Psoas muscle (tissue), 8 donors: ENCODE measurements around the gene TYW1. TPM values are rescaled to one million over a fixed set of nuclear protein-coding genes. Genes with fewer than 3 reads are reported as not detected.
"Not testable (repeated sequence)": the region's sequence is repeated elsewhere in the genome, so short reads cannot be mapped to it uniquely, and the experiment has no call there.

Experiments
- ATAC-seq, 4 donors: fragments of 200-7000 bp; cut with Tn5 transposase; one replicate each; pipeline ENCODE4 v1.9.1; 2020; ENCODE audit warnings: moderate library complexity in 3 of 4, mild to moderate bottlenecking in 2 of 4
- DNase-seq, 2 donors: peaks; one replicate each; pipeline ENCODE4 v3.0.0-alpha.2; 2020
- H3K27ac ChIP-seq: fragments of 200-600 bp; one replicate; pipeline ENCODE4 v1.8.0; 2022
- H3K27me3 ChIP-seq, 3 donors: fragments of 200-600 bp in 1 of 3; one replicate each; pipeline versions ENCODE4 v1.6.1 to v1.8.0; 2013 to 2022; ENCODE audit warnings: low read length in 2 of 3, mild to moderate bottlenecking in 2 of 3, moderate library complexity in 1 of 3; ENCODE audit not compliant: insufficient read depth in 3 of 3
- H3K36me3 ChIP-seq, 2 donors: fragments of 200-600 bp in 1 of 2; one replicate each; pipeline versions ENCODE4 v1.6.1 to v1.8.0; 2013 to 2022; ENCODE audit warnings: low read depth in 1 of 2, mild to moderate bottlenecking in 1 of 2, moderate library complexity in 1 of 2; ENCODE audit not compliant: insufficient read depth in 1 of 2
- H3K4me1 ChIP-seq: fragments of 200-600 bp; one replicate; pipeline ENCODE4 v1.8.0; 2022
- H3K4me3 ChIP-seq: fragments of 200-600 bp; one replicate; pipeline ENCODE4 v1.8.0; 2022; ENCODE audit warnings: mild to moderate bottlenecking
- H3K9me3 ChIP-seq: fragments of 200-600 bp; one replicate; pipeline ENCODE4 v1.8.0; 2022
- CTCF ChIP-seq: fragments of 200-600 bp; IDR thresholded peaks from one replicate; pipeline ENCODE4 v1.8.0; 2022; ENCODE audit warnings: antibody characterized with exemption
- WGBS, 3 donors: extraction: QIAGEN DNeasy Blood & Tissue Kit; methylation state at CpG; one replicate each; pipeline versions ENCODE4 v1.1.6 to v1.1.7; 2013; 5-methylcytosine and 5-hydroxymethylcytosine counted together
- intact Hi-C, 2 donors: fragments of 100-400 bp; cut with DNase I; formaldehyde crosslinking; loops; one replicate each; pipeline versions ENCODE4 v1.11.0 to v1.14.2; 2022
- polyA plus RNA-seq, 3 donors: library from polyadenylated mRNA; stranded (reverse); fragments of 200-250 nt; gene quantifications; one replicate each; pipeline ENCODE4 v1.2.3, GENCODE V29; 2013
- total RNA-seq, 4 donors: library from RNA; stranded (reverse); fragmentation: NEBNext Ultra II Directional in 2 of 4; extraction: Animal tissue kit (Norgen Biotek cat#: 25700) in 2 of 4; gene quantifications; one replicate each; pipeline versions ENCODE4 v1.2.1 to v1.2.4, GENCODE V29; 2021 to 2023
- donor health status: healthy with polysubstance abuse.
- donor health status: DM: no; HTN: no; CAD: no; lungs with moderate emphysema.
- donor health status: Bipolar disorder and iron deficiency.
- donor health status: healthy.
- donor health status: DM: yes; HTN: yes; CAD: no.
- donor health status: DM: no; HTN: no; CAD: no.
- donor health status: DM: no; HTN: no; CAD: no.
- donor health status: DM: yes; HTN: yes; CAD: no.

Gene TYW1
- total and polyA plus RNA-seq, 7 donors: 9.3 to 20.1 (median 10.7) TPM

- H3K9me3 ChIP-seq, H3K27me3 ChIP-seq, intact Hi-C loops: not testable (repeated sequence)
- peak overlapping the region; percentile 83 for H3K4me3 ChIP-seq
- DNase-seq: peak; percentile 60 to 83
- H3K36me3 ChIP-seq: peaks cover 0 to 56% of the 10 kb centered on the region in 2 donors
- peak overlapping the region; percentile 99 for H3K27ac ChIP-seq
- WGBS, 3 donors: 0 to 2% (median 1%) methylated on average over 9 of the region's 9 CpGs
- peaks cover 17% of the 10 kb centered on the region for H3K4me1 ChIP-seq
- ATAC-seq: peak; percentile 80 to 83 (median 82)
- TF ChIP-seq CTCF: peak; percentile 25
Measured at GRCh38 chr7:66994691-66995049, 2.0 kb upstream of the TYW1 start.

- H3K36me3 ChIP-seq: peaks cover 0 to 55% of the 10 kb centered on the region in 2 donors
- H3K27me3 ChIP-seq, H3K9me3 ChIP-seq, intact Hi-C loops: not testable (repeated sequence)
- peak; percentile 93 to 96 for DNase-seq
- ATAC-seq: peak; percentile 84 to 87 (median 86)
- WGBS, 3 donors: 0% methylated on average over 58 to 59 of the region's 59 CpGs
- H3K4me3 ChIP-seq: peak within 1 kb of the TSS; percentile 83
- H3K4me1 ChIP-seq: peaks cover 17% of the 10 kb centered on the region
- peak within 1 kb of the TSS; percentile 99 for H3K27ac ChIP-seq
Measured at GRCh38 chr7:66995050-66995776, 1.4 kb upstream of the TYW1 start, which contains the start of gene SBDS. SBDS (minus strand) TSS chr7:66995586; CDS start chr7:66995417, 169 bp downstream.

GRCh38 chr7:67000601-67001258 is 4.1 kb downstream of the TYW1 start:
- ATAC-seq, DNase-seq, H3K27ac ChIP-seq, H3K4me1 ChIP-seq, H3K9me3 ChIP-seq, H3K27me3 ChIP-seq, intact Hi-C loops, H3K4me3 ChIP-seq: not testable (repeated sequence)
- TF ChIP-seq CTCF: peak; percentile 45
- 44 to 49% (median 47%) methylated on average over 4 of the region's 5 CpGs for WGBS, 3 donors
- peaks cover 2 to 41% of the 10 kb centered on the region in 2 donors for H3K36me3 ChIP-seq

- H3K27me3 ChIP-seq, H3K4me3 ChIP-seq, DNase-seq, H3K4me1 ChIP-seq, intact Hi-C loops, H3K27ac ChIP-seq, H3K9me3 ChIP-seq, ATAC-seq: not testable (repeated sequence)
- WGBS, 3 donors: 70 to 89% (median 85%) methylated on average over 2 of the region's 2 CpGs
- peaks cover 2 to 68% of the 10 kb centered on the region in 2 donors for H3K36me3 ChIP-seq
Measured at GRCh38 chr7:67004145-67004544, 7.5 kb downstream of the TYW1 start.

- no peak overlapping the region for H3K4me3 ChIP-seq
- no peaks in the 10 kb centered on the region for H3K27me3 ChIP-seq
- ATAC-seq: no peak
- TF ChIP-seq CTCF: no peak
- H3K4me1 ChIP-seq: no peaks in the 10 kb centered on the region
- intact Hi-C loops: no loop called here
- no peak for DNase-seq
- 84 to 96% (median 88%) methylated on average over 2 of the region's 2 CpGs for WGBS, 3 donors
- peaks cover 2 to 77% of the 10 kb centered on the region in 2 donors for H3K36me3 ChIP-seq
- no peak overlapping the region for H3K27ac ChIP-seq
- H3K9me3 ChIP-seq: no peaks in the 10 kb centered on the region
Measured at GRCh38 chr7:67006965-67007364, 10.3 kb downstream of the TYW1 start.
